ENCODE data around the gene MATN4. TPM values are rescaled to one million over a fixed set of nuclear protein-coding genes. Genes with fewer than 3 reads are reported as not detected.

MATN4 gene
- total RNA-seq, 1 donor from 2014 or later, result not detected

- DNase-seq (ENCODE audit: low read depth), result peak; percentile 60
Observed at GRCh38 chr20:45293041-45294002, 14.8 kb downstream of the MATN4 start.

DNA sequence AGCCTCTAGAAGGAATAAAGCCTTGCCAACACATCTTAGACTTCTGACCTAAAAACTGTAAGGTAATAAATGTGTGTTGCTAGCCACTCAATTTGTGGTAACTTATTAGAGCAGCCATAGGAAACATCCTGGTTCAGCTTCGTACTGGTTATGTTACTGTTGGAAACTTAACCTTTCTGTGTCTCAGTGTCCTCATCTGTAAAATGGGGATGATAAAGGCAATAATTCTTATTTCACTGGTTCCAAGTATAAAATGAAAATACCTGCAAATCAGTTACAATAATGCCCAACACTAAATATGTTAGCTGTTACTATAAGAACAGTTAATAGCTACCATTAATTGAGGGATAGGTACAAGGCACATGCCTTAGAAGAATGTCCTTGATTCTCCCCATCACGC, 15.8 kb downstream of the MATN4 start:
- no peak for DNase-seq (ENCODE audit: low read depth)

DNA sequence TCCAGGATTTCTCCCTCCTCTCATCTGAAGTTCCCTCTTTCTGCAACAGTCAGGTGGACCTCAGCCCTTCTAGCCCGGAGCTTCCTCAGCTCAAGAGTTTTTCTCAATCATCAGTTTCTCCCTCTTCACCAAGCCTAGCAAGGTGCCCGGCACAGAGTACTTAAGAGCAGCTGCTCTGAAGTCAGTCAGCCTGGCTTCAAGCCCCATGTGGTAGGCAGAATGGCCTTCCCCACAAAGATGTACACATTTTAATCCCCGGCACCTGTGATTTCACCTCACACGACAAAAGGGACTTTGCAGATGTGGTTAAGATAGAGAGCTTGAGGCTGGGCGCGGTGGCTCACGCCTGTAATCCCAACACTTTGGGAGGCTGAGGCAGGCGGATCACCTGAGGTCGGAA, 16.6 kb downstream of the MATN4 start:
- no peak for DNase-seq (ENCODE audit: low read depth)

- DNase-seq (ENCODE audit: low read depth), result peak; percentile 88
Observed at GRCh38 chr20:45290677-45291355, 17.3 kb downstream of the MATN4 start.

- DNase-seq (ENCODE audit: low read depth), result no peak
Observed at GRCh38 chr20:45289942-45290676, 18.0 kb downstream of the MATN4 start.

DNA sequence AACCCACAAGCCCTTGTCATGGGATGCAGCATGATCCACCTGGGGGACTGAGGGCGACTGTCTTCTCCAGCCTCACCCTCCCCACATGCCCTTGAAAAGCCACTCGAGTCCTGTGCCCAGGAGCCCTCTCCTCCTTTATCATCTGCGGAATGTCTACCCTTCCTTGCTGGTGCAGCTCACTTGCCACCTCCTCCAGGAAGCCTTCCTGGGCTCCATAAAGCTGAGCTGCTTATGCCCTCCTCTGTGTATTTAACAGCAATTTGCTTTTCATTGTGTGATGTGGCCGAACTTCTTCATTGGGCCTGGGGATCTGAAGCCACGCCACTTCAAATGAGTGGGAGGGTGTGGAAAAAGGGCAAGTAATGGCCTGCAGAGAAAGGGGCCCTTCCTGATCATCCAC, 19.2 kb downstream of the MATN4 start:
- DNase-seq (ENCODE audit: low read depth), result no peak

GRCh38 chr20:45288376-45288775, 19.7 kb downstream of the MATN4 start:
- no peak for DNase-seq (ENCODE audit: low read depth)

GRCh38 chr20:45283551-45284057, 24.5 kb downstream of the MATN4 start:
- DNase-seq (ENCODE audit: low read depth), result no peak

DNA sequence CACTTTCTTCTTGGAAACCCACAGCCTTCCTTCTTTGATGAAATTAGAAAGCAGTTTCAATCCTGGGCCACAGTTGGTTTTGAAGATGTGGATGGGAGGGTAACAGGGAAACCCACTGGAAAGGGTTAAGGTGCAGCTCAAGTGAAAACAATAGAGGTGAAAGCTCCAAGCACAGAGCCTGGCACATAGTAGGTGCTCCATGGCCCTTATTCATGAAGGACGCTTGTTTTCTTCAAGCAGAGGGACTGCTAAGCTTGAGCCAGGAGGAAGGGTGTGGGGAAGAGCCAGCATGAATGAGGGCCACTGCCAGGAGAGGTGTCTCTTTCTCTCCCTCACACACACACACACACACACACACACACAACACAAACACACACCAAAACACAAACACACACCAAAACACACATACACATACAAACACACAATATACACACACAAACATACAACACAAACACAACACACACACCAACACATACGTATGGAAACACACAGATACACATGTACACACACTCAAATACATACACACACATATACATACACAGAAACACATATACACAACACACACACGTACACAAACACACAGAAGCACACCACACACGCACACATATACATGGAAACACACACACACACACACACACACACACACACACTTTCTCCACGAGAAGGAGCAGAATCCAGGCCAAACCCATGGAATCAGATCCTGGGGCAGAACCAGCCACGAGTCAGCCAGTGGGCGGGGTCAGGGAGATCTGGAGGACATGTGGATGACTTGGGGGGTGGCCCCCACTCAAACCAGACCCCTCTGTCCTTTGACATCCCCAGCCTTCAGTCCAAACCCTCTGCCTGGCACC, 25.2 kb downstream of the MATN4 start:
- no peak for DNase-seq (ENCODE audit: low read depth)

DNA sequence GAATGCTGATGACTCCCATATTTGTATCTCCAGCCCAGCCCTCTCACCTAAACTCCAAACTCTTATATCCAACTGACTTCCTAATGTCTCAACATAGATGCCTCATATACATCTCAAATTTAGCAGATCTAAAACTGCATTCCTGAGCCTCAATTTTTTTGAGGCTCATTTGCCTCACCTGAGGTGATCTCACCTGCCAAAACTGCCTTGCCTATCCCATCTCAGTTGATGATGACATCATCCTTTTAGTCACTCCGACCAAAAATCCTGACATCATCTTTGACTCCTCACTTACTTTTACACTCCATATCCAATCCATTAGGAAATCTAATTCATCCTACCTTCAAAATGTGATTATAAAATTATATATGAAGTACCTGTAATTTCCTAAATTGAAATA, 28.1 kb downstream of the MATN4 start:
- no peak for DNase-seq (ENCODE audit: low read depth)

- DNase-seq (ENCODE audit: low read depth), result no peak
Observed at GRCh38 chr20:45275338-45275737, 32.8 kb downstream of the MATN4 start.

DNA sequence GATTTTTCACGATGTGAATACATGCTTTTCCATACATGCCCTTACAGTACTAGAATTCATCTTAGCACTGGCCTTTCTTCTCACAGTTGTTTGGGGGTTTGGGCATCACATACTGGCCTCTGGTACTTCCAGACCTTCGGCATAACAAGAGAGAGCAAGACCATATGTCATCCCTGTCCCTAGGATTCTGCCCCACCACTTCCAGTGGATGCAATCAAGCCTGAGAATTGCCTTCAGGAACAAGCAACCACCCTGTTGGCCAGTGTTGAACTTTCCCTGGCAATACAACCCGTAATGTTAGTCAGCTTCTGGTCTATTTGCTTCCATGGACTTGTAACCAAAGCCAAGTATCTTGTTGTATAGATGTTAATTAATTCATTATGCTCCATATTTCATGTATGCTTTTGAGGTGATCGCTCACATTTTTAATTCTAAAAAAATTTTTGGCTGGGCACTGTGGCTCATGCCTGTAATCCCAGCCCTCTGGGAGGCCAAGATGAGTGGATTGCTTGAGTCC, 38.3 kb downstream of the MATN4 start:
- no peak for DNase-seq (ENCODE audit: low read depth)

DNA sequence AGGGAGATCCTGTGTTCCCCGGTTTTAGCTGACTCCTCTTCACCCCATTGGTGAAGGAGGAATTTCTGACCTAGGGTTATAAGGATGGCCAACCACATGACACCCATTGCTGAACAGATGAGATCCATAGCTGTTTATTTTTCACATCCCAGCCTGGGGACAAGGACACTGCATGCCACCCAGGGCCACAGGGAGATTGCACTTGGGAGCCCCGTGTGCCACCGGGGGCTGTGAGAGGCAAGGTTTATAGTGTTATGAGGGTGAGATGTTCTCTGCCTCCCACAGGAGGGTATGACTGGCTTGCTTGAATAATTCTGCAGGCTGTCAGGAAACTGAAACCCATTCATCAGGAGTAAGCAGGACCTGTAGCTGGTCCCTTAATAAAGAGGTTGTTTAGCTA, 39.0 kb downstream of the MATN4 start:
- DNase-seq (ENCODE audit: low read depth), result no peak

DNA sequence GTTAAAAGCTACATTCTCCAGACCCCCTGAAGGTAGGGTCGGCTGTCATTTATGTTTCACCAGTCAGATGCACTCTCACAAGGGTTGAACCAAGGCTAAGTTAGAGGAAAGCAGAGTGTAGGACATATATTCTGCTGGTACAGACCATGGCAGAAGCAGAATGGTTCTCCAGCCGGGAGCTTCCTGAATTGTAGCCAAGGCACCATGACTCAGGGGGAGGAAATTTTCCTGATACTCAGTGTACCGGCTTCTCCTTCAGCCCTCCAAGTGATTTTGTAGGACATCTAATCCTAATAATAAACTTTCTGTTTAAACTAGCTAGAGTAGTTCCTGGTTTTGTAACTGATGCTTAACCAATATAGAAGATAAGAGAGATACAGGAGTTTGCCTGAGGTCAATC, 39.6 kb downstream of the MATN4 start:
- DNase-seq (ENCODE audit: low read depth), result no peak

DNA sequence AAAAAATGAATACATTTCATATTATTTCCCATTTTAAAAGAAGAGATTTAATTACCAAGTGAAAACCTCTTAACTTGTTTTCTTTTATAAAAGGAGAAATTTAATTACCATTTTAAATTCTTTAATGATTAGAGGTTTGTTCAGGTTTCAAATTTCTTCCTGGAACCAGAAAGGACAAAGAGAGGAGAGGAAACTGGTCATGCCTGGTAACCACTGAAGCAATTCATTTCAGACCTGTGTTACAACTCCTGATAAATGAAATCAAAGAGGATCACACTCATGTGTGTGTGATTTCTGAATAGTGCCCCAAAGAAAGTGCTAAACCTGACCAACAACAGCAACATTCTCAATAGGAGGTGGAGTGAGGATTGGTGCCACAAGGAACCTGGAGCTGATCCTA, 41.1 kb downstream of the MATN4 start:
- no peak for DNase-seq (ENCODE audit: low read depth)

- no peak for DNase-seq (ENCODE audit: low read depth)
Observed at GRCh38 chr20:45263556-45264266, 44.4 kb downstream of the MATN4 start.

DNA sequence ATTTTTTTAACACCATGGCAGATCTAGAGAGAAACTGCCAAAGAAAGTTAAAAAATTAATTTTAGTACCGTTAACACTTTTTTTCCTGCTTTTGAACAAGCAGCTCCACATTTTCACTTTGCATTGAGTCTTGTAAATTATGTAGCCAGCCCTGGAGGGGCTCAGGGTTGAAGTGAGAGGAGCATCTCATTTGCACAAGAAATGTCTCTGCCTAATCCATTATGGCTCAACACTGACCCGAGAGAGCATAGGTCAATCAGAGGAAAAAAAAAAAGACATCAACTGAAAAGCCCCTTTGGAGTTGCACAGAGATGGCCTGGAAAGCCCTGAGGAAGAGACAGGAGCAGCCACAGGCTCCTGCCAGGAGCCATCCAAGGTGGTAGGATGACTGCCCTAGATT, 49.4 kb downstream of the MATN4 start:
- no peak for DNase-seq (ENCODE audit: low read depth)

DNA sequence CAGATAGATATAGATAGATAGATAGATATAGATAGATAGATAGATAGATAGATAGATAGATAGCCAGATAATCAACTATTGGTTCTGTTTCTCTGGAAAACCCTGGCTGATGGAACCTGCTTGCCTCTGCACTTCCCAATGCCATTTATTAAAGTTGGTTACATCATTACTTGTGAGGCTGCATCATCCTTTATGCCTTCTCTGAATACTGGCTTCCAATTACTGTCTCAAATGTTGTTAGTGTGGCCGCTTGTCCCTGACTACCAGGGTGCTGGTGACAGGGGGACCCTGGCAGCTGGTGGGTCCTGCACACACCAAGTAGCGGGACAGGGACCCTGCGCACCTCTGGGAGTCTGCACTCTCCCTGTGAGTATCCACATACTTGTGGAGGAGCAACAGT, 49.8 kb downstream of the MATN4 start:
- no peak for DNase-seq (ENCODE audit: low read depth)

- DNase-seq (ENCODE audit: low read depth), result no peak
Observed at GRCh38 chr20:45257711-45258110, 50.4 kb downstream of the MATN4 start.

DNA sequence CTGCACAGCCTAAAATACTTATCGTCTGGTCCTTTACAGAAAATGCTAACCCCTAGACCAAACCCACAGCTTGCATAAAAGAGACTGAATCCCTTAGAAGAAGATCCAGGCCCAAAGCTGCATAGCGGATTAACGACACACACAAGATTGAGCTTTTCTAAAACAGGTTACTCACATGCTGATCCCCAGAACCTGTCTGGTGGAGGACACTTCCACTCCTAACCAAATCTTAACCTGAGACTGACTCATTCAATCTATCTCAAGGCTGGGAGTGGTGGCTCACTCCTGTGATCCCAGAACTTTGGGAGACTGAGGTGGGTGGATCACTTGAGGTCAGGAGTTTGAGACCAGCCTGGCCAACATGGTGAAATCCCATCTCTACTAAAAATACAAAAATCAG, 50.9 kb downstream of the MATN4 start:
- DNase-seq (ENCODE audit: low read depth), result no peak

Measured in myocyte (in vitro differentiated cells).